HFF-Myc (cell line): ENCODE results near the gene MEGF9.

Experiments
- DNase-seq: peaks from one replicate; pipeline ENCODE4 v3.0.0-alpha.2; 2011; ENCODE audit warnings: low read depth; ENCODE audit errors: extremely low read depth
- H3K4me3 ChIP-seq: replicated peaks from 2 replicates; pipeline ENCODE4 v1.5.1; 2011; ENCODE audit warnings: low read depth, mild to moderate bottlenecking, control low read depth, low read length
- TF ChIP-seq, protein P1 (sequence below): IDR thresholded peaks from 2 replicates; pipeline ENCODE4 v1.5.1; 2012; ENCODE audit warnings: mild to moderate bottlenecking, low read depth, low read length, control low read depth; ENCODE audit errors: missing control alignments

MEGF9 gene

GRCh38 chr9:120619751-120620655 lies 94.3 kb downstream of the MEGF9 start:
- H3K4me3 ChIP-seq: no peak overlapping the region
- peak; percentile 32 for DNase-seq
- TF ChIP-seq, protein P1, sequence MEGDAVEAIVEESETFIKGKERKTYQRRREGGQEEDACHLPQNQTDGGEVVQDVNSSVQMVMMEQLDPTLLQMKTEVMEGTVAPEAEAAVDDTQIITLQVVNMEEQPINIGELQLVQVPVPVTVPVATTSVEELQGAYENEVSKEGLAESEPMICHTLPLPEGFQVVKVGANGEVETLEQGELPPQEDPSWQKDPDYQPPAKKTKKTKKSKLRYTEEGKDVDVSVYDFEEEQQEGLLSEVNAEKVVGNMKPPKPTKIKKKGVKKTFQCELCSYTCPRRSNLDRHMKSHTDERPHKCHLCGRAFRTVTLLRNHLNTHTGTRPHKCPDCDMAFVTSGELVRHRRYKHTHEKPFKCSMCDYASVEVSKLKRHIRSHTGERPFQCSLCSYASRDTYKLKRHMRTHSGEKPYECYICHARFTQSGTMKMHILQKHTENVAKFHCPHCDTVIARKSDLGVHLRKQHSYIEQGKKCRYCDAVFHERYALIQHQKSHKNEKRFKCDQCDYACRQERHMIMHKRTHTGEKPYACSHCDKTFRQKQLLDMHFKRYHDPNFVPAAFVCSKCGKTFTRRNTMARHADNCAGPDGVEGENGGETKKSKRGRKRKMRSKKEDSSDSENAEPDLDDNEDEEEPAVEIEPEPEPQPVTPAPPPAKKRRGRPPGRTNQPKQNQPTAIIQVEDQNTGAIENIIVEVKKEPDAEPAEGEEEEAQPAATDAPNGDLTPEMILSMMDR: peak; percentile 68

DNA sequence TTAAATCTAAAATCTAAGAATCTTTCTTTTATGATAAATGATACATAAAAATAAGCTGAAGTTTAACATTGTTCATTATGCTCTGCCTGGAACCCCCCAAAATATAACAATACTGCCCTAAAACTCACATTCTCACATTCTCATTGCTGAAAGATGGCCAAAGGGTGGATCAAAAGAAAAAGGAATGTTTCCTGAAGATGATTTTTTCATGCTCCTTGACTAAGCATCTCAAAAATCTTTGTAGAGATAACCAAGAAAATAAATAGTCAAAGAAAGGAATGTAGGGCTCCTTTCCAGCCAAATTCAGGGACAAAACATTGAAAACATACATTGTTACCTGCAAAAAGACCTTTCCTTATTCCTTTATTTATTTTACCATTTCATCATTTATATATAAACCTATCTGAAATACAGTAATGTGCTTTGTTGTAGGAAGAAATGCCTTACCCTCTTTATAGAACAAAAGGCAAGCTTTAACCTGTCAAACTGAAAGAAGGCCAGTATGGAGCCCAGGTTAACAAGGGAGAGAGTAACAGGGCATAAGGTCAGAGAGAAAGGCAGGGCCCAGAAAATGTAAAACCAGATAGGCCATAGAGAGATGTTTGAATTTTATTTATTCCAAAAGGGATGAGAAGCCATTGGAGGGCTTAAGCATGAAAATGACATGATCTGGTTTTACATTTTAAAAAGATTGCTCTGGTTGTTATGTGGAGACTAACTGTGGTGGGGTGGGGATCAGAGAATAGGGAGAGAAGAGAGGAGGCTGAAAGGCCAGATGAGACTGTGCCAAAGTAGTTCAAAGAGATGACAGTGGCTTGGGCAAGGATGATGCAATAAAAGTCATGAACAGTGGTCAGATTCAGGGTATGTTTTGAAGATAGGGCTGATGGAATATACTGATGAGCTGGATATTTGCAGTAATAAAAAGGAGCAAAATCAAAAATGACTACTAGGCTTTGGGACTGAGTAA lies 97.0 kb downstream of the MEGF9 start:
- TF ChIP-seq, protein P1: no peak
- no peak overlapping the region for H3K4me3 ChIP-seq
- no peak for DNase-seq

GRCh38 chr9:120612218-120612617 lies 102.1 kb downstream of the MEGF9 start:
- DNase-seq: no peak
- no peak overlapping the region for H3K4me3 ChIP-seq
- TF ChIP-seq, protein P1: peak; percentile 27

DNA sequence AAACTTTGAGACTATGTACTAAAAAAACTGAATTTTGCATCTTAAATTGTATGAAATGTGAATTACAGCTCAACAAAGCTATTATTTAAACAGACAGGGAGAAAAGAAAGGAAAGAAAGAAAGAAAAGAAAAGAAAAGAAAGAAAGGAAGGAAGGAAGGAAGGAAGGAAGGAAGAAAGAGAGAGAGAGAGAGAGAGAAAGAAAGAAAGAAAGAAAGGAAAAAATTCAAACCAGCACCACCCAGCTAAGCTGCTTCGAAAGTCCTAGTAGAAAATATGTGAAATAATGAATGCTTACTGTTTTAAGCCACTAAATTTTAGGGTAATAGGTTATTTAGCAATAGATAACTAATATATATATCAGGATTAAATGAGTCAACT lies 102.6 kb downstream of the MEGF9 start:
- TF ChIP-seq, protein P1: no peak
- no peak overlapping the region for H3K4me3 ChIP-seq
- DNase-seq: no peak

DNA sequence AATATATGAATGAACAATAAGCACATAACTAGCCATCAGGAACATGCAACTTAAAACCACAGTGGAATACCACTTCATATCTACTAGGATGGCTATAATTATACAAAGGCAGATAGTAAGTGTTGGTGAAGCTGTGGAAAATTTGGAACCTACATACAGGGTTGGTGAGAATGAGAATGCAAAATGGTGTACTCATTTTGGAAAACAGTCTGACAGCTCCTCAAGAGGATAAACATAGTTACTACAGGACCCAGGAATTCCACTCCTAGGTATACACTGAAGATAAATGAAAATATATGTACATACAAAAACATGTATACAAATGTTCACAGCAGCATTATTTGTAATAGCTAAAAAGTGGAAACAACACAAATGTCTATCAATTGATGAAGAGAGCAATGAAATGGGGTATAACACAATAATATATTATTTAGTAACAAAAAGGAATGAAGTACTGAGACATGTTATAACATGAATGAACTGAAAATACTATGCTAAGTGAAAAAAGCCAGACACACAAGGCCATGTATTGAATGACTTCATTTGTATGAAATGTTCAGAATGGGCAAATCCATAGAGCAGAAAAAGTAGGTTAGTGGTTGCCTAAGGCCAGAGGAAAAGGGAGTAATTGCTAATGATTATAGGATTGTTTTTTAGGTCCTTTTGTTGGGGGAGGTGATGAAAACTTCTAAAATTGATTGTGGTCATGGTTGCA lies 103.1 kb downstream of the MEGF9 start:
- no peak overlapping the region for H3K4me3 ChIP-seq
- TF ChIP-seq, protein P1: no peak
- no peak for DNase-seq

DNA sequence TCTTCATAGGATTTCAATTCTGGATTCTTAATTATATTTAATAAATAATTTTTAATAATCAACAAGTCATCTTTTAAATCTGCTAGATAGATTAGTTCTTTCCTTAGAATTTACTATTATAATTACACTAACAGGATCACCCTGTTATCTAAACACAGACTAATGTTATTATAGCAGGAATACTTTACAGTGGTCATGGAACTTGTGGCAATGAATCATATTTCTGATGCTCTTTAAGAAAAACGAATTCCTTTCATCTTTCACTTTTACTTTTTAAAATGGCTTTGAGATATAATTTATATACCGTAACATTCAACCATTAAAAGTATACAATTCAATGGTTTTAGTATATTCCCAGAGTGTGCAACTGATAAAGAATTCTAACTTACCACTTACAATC lies 104.6 kb downstream of the MEGF9 start:
- TF ChIP-seq, protein P1: no peak
- no peak overlapping the region for H3K4me3 ChIP-seq
- no peak for DNase-seq
